Measurements from ENCODE around the gene DSCAML1.

- TF ChIP-seq IRF2 (CRISPR knock-in tag; IDR thresholded peaks at IDR 0.05) (no peak), SP1 (CRISPR knock-in tag; IDR thresholded peaks at IDR 0.05) (no peak), CBX3 (IDR thresholded peaks at IDR 0.05; ENCODE audit: borderline replicate concordance in 1 of 2, low read length in 2 of 2) (no peak)
Observed at GRCh38 chr11:117821431-117821830, 24.4 kb upstream of the DSCAML1 start.

Data from K562 (cell line).